Uterus (tissue), 4 donors: ENCODE data around the gene CTSE. TPM values are rescaled to one million over a fixed set of nuclear protein-coding genes. Genes with fewer than 3 reads are reported as not detected.

ENCODE experiments used
- DNase-seq, 2 donors: peaks; one replicate each; pipeline ENCODE4 v3.0.0-alpha.2; 2019 to 2020
- H3K27ac ChIP-seq, 2 donors: fragments of 200-600 bp; sonication (generic); 1 replicate in 1 of 2; 2 replicates in 1 of 2; pipeline ENCODE4 v1.5.1; 2016 to 2018
- H3K27me3 ChIP-seq, 2 donors: fragments of 200-600 bp; sonication (generic); one replicate each; pipeline ENCODE4 v1.5.1; 2018 to 2019; ENCODE audit warnings: control low read depth in 1 of 2
- H3K36me3 ChIP-seq, 2 donors: fragments of 200-600 bp; sonication (generic); one replicate each; pipeline ENCODE4 v1.5.1; 2019; ENCODE audit warnings: control low read depth in 1 of 2
- H3K4me1 ChIP-seq, 2 donors: fragments of 200-600 bp; sonication (generic); one replicate each; pipeline ENCODE4 v1.5.1; 2018 to 2019; ENCODE audit warnings: control low read depth in 1 of 2
- H3K4me3 ChIP-seq, 2 donors: fragments of 200-600 bp; sonication (generic); 1 replicate in 1 of 2; 2 replicates in 1 of 2; pipeline ENCODE4 v1.5.1; 2018 to 2019; ENCODE audit warnings: mild to moderate bottlenecking in 1 of 2
- H3K9me3 ChIP-seq, 2 donors: fragments of 200-600 bp; sonication (generic); one replicate each; pipeline ENCODE4 v1.5.1; 2019; ENCODE audit warnings: control low read depth in 1 of 2
- POLR2A ChIP-seq, 2 donors: fragments of 450-650 bp; IDR thresholded peaks; one replicate each; pipeline ENCODE4 v1.6.1; 2016; ENCODE audit warnings: antibody characterized with exemption in 2 of 2, mild to moderate bottlenecking in 1 of 2, moderate library complexity in 1 of 2
- intact Hi-C: fragments of 100-400 bp; cut with DNase I; formaldehyde crosslinking; loops from one replicate; pipeline ENCODE4 v1.15.1; 2023; ENCODE audit warnings: low total_unique reads
- total RNA-seq, 4 donors: library from RNA; depleted of rRNA in 3 of 4; stranded (reverse); fragments of >200 nt in 3 of 4; gene quantifications; one replicate each; pipeline versions ENCODE4 v1.1.0 to v1.2.4, GENCODE V29; 2014 to 2023
- TF ChIP-seq, protein P1 (sequence below), 4 experiments: fragments of 200-600 bp in 2 of 4; fragments of 450-650 bp in 2 of 4; sonication (generic) in 2 of 4; IDR thresholded peaks; one replicate each; pipeline ENCODE4 v1.5.1; 2016 to 2019; ENCODE audit warnings: antibody characterized with exemption in 4 of 4, mild to moderate bottlenecking in 2 of 4, moderate library complexity in 1 of 4
- donor health status: DM: yes; HTN: yes; CAD: no.

The CTSE gene
- total RNA-seq, 4 donors from 2014 or later, result 0.21 TPM; not detected in 3

DNA sequence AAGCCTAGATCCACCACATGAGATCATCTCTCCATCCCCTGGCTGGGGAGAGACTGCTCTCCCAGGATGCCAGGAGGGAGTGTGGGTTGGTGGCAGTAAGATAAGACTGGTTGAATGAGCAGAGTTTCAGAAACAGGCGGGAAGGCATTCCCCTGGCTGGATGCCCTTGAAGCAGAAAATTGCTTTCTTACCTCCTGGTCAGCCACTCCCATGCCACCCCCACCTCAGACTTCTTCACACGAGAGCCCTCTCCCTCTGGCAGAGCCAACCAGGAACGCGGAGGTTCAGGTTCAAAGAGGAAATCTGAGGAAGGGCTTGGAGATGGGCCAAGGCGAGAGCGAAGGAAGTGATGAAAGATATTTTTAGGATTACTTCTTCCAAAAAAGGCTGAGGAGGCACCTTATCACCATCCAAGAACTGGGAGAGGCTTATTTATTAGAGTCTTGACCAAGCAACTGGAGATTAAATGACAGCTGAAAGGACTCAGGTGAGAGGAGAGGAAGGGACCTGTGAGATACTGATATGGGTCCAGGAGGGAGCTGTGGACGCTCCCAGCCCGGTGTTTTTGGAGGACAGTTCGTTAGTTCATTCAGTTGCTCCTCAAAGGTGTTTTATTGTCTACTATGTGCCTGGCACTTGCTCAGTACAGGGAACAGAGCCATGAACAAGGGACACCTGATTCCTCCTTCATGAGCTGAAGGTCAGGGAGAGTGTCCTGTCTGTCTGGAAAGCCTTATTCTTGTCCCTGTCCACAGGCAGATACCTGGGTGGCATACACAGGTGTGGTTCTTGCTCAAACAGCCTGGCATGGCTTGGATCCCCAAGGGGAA is 61.5 kb downstream of the CTSE start:
- H3K27ac ChIP-seq, result no peak overlapping the region
- H3K27me3 ChIP-seq, result no peaks in the 10 kb centered on the region
- intact Hi-C loops, result no loop called here
- H3K4me1 ChIP-seq, result no peaks in the 10 kb centered on the region
- no peak for DNase-seq
- no peaks in the 10 kb centered on the region for H3K9me3 ChIP-seq
- H3K4me3 ChIP-seq, result no peak overlapping the region
- TF ChIP-seq, protein P1, sequence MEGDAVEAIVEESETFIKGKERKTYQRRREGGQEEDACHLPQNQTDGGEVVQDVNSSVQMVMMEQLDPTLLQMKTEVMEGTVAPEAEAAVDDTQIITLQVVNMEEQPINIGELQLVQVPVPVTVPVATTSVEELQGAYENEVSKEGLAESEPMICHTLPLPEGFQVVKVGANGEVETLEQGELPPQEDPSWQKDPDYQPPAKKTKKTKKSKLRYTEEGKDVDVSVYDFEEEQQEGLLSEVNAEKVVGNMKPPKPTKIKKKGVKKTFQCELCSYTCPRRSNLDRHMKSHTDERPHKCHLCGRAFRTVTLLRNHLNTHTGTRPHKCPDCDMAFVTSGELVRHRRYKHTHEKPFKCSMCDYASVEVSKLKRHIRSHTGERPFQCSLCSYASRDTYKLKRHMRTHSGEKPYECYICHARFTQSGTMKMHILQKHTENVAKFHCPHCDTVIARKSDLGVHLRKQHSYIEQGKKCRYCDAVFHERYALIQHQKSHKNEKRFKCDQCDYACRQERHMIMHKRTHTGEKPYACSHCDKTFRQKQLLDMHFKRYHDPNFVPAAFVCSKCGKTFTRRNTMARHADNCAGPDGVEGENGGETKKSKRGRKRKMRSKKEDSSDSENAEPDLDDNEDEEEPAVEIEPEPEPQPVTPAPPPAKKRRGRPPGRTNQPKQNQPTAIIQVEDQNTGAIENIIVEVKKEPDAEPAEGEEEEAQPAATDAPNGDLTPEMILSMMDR (IDR thresholded peaks at IDR 0.05), result no peak
- no peak for TF ChIP-seq POLR2A (IDR thresholded peaks at IDR 0.05)
- no peaks in the 10 kb centered on the region for H3K36me3 ChIP-seq

DNA sequence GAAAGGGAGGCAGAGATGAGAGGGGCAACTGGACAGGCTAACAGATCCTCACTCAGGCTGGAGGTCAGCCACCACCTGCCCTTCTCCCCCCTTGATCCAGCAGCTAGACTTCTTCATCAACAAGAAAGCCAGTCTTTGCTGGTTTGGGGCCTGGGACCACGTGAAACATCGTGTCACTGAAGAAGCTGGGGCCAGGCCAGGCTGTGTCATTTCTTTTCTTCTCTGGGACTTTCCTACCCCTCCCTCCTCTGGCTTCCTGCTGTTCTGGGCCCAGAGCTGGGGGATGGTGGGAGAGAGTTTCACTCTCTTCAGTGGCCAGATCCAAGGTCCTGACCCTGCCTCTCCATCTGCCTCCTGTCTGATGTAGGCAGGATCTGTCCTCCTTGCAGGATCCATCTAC is 62.3 kb downstream of the CTSE start:
- H3K9me3 ChIP-seq, result no peaks in the 10 kb centered on the region
- H3K27ac ChIP-seq, result no peak overlapping the region
- no peak overlapping the region for H3K4me3 ChIP-seq
- no peak for TF ChIP-seq POLR2A (IDR thresholded peaks at IDR 0.05)
- TF ChIP-seq, protein P1 (IDR thresholded peaks at IDR 0.05), result no peak
- H3K36me3 ChIP-seq, result no peaks in the 10 kb centered on the region
- H3K4me1 ChIP-seq, result no peaks in the 10 kb centered on the region
- DNase-seq, result no peak
- no peaks in the 10 kb centered on the region for H3K27me3 ChIP-seq
- intact Hi-C loops, result no loop called here

DNA sequence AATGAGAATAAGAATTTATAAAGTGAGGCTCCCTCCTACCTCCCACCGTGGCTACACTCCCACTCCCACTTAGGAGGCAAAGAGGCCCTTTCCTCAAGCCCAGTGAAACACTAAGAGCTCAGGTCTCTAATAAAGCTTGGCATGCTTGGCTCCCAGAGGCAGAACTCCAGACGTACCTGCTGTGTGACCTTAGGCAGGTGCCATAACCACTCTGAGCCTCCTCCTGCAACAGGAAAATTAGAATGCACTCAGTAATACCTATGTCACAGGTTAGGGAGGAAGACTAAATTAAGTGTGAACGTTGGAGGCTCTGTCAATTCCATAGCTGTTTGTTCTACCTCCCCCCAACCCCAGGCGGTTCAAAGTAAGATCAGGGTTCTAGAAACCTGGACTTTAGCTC is 63.9 kb downstream of the CTSE start:
- no peak for TF ChIP-seq POLR2A (IDR thresholded peaks at IDR 0.05)
- TF ChIP-seq, protein P1 (IDR thresholded peaks at IDR 0.05), result no peak
- Histone ChIP-seq H3K27me3 (no peaks in the 10 kb centered on the region), H3K9me3 (no peaks in the 10 kb centered on the region), H3K4me3 (no peak overlapping the region), H3K4me1 (no peaks in the 10 kb centered on the region), H3K36me3 (no peaks in the 10 kb centered on the region), H3K27ac (no peak overlapping the region)
- intact Hi-C loops, result no loop called here
- no peak for DNase-seq

Other genes with a start within 250 kb of the CTSE start
- gene RAB29, start 248.4 kb downstream of the CTSE start, total RNA-seq, result 10 to 100 TPM in 3 of 4 donors, 1 to 10 TPM in 1; 6.8 to 27.9 (median 12.1) TPM
- gene SLC41A1, start 210.7 kb downstream of the CTSE start, total RNA-seq, result 10 to 100 TPM in 3 of 4 donors, 1 to 10 TPM in 1; 1.0 to 35.4 (median 23.5) TPM
- under 1 TPM in 2 of 4 donors, not detected in 2; 0.59 to 0.69 TPM for gene PM20D1, start 173.8 kb downstream of the CTSE start, total RNA-seq
- not detected for gene SLC26A9, start 80.4 kb downstream of the CTSE start, total RNA-seq
- 10 to 100 TPM in 2 of 4 donors, 1 to 10 TPM in 1, under 1 TPM in 1; 0.26 to 22.5 (median 8.0) TPM for gene RAB7B, start 20.5 kb downstream of the CTSE start, total RNA-seq
- gene RHEX, start 29.3 kb upstream of the CTSE start, total RNA-seq, result 1 to 10 TPM in 3 of 4 donors, not detected in 1; 3.6 to 6.4 (median 5.6) TPM
- gene AVPR1B, start 93.5 kb upstream of the CTSE start, total RNA-seq, result under 1 TPM in 2 of 4 donors, not detected in 2; 0.18 to 0.62 TPM
- gene FAM72A, start 178.9 kb upstream of the CTSE start, total RNA-seq, result 1 to 10 TPM in 1 of 4 donors, under 1 TPM in 1, not detected in 2; 0.29 to 2.7 TPM
- gene SRGAP2, start 179.6 kb upstream of the CTSE start, total RNA-seq, result 10 to 100 TPM; 10.5 to 91.8 (median 42.6) TPM